IPS DF 4.7 (cell line): ENCODE measurements around the gene STX18.
"Not testable (repeated sequence)": the region's sequence is repeated elsewhere in the genome, so short reads cannot be mapped to it uniquely, and the experiment has no call there.

ENCODE experiments used
- DNase-seq: peaks from one replicate; pipeline ENCODE4 v3.0.0-alpha.2; 2013; ENCODE audit warnings: low spot score; ENCODE audit errors: extremely low read depth

The STX18 gene

GRCh38 chr4:4541661-4542570 is at the start of gene STX18:
STX18 (minus strand) TSS chr4:4542048; CDS start chr4:4541964, 84 bp downstream.
- peak; percentile 51 for DNase-seq

- DNase-seq = no peak
Observed at GRCh38 chr4:4591071-4591470, 49.2 kb upstream of the STX18 start.

- no peak for DNase-seq
Observed at GRCh38 chr4:4590546-4590945, 48.7 kb upstream of the STX18 start.

- no peak for DNase-seq
Observed at GRCh38 chr4:4585012-4585670, 43.3 kb upstream of the STX18 start.

- DNase-seq = no peak
Observed at GRCh38 chr4:4583606-4584005, 41.8 kb upstream of the STX18 start.

GRCh38 chr4:4582653-4583052 is 40.8 kb upstream of the STX18 start:
- no peak for DNase-seq

- DNase-seq = no peak
Observed at GRCh38 chr4:4580494-4580893, 38.6 kb upstream of the STX18 start.

- no peak for DNase-seq
Observed at GRCh38 chr4:4578981-4579380, 37.1 kb upstream of the STX18 start.

GRCh38 chr4:4577359-4577875 is 35.6 kb upstream of the STX18 start:
- DNase-seq = no peak

GRCh38 chr4:4575284-4576211 is 33.7 kb upstream of the STX18 start:
- DNase-seq = no peak

GRCh38 chr4:4574792-4575191 is 32.9 kb upstream of the STX18 start:
- no peak for DNase-seq

- DNase-seq = no peak
Observed at GRCh38 chr4:4574052-4574451, 32.2 kb upstream of the STX18 start.

- no peak for DNase-seq
Observed at GRCh38 chr4:4572821-4573220, 31.0 kb upstream of the STX18 start.

GRCh38 chr4:4569861-4570260 is 28.0 kb upstream of the STX18 start:
- DNase-seq = not testable (repeated sequence)

- DNase-seq = no peak
Observed at GRCh38 chr4:4568806-4569427, 27.1 kb upstream of the STX18 start.

GRCh38 chr4:4566359-4566758 is 24.5 kb upstream of the STX18 start:
- not testable (repeated sequence) for DNase-seq

GRCh38 chr4:4564522-4564921 is 22.7 kb upstream of the STX18 start:
- no peak for DNase-seq

GRCh38 chr4:4560642-4561041 is 18.8 kb upstream of the STX18 start:
- DNase-seq = no peak

GRCh38 chr4:4560136-4560535 is 18.3 kb upstream of the STX18 start:
- no peak for DNase-seq

GRCh38 chr4:4559596-4559995 is 17.7 kb upstream of the STX18 start:
- no peak for DNase-seq

GRCh38 chr4:4558881-4559280 is 17.0 kb upstream of the STX18 start:
- DNase-seq = no peak
